Measurements from ENCODE around the gene TNS1.

TNS1 gene

DNA sequence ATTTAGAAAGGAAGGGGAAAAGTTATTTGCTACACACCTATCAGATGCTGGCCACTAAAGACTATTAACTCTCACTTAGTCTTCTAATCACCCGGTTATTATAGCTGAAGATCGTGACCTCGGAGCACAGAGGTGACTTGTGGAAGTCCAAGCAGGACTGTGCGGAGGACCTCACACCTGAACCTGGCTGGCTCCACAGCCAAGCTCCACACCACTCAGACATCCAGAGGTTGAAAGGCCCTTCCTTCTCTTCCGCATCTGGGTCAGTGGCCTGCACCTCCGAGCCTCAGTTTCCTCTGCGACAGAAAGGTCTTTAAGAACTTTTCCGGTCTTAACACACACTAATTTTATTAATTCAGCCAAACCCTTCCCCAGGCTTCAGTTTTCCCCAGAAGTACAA, 57.9 kb downstream of the TNS1 start:
- FAIRE-seq (no peak), DNase-seq (ENCODE audit: low spot score) (no peak)

DNA sequence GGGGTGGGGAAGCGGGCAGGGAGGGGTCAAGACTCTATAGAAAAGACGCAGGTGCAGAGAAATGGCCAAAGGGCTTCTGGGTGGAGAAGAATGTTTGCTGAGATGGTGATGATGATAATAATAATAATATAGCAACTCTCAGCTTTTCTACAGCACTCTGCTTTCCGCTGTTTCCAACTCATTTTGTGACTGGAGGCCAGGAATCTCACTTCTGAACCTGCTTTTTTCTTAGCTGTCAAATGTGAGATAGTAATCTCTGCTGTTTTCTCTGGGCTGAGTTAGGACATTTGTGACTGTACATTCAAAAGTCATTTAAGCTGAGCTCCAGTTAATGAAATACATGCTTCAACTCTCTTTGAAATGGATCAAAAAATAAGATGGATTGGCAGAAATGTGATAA, 58.4 kb downstream of the TNS1 start:
- DNase-seq (ENCODE audit: low spot score) (no peak), FAIRE-seq (no peak)

GRCh38 chr2:217943446-217944321, 59.1 kb downstream of the TNS1 start:
- FAIRE-seq (peak; percentile 79), DNase-seq (ENCODE audit: low spot score) (peak; percentile 71)

GRCh38 chr2:217942731-217943335, 60.0 kb downstream of the TNS1 start:
- DNase-seq (ENCODE audit: low spot score) (no peak), FAIRE-seq (no peak)

GRCh38 chr2:217941886-217942728, 60.7 kb downstream of the TNS1 start:
- FAIRE-seq, result no peak
- no peak for DNase-seq (ENCODE audit: low spot score)

DNA sequence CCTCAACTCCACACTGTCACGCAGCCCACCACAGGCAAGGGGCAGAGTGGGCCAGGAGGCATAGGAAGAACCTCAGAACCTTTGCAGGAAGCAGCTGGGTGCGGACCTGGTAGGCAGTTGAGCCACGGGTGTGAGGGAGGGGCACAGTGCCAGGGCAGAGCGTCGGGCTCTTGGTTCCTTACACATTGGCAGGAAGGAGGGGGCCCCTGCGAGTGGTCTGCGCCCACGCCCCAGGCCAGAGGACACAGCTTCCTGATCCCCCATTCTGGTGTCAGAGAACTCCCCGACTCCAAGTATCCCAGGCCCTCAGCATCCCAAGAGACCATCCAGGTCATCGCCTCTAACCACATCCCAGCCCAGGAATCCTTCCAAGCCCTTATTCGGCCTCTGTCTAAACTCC, 61.5 kb downstream of the TNS1 start:
- FAIRE-seq (no peak), DNase-seq (ENCODE audit: low spot score) (no peak)

DNA sequence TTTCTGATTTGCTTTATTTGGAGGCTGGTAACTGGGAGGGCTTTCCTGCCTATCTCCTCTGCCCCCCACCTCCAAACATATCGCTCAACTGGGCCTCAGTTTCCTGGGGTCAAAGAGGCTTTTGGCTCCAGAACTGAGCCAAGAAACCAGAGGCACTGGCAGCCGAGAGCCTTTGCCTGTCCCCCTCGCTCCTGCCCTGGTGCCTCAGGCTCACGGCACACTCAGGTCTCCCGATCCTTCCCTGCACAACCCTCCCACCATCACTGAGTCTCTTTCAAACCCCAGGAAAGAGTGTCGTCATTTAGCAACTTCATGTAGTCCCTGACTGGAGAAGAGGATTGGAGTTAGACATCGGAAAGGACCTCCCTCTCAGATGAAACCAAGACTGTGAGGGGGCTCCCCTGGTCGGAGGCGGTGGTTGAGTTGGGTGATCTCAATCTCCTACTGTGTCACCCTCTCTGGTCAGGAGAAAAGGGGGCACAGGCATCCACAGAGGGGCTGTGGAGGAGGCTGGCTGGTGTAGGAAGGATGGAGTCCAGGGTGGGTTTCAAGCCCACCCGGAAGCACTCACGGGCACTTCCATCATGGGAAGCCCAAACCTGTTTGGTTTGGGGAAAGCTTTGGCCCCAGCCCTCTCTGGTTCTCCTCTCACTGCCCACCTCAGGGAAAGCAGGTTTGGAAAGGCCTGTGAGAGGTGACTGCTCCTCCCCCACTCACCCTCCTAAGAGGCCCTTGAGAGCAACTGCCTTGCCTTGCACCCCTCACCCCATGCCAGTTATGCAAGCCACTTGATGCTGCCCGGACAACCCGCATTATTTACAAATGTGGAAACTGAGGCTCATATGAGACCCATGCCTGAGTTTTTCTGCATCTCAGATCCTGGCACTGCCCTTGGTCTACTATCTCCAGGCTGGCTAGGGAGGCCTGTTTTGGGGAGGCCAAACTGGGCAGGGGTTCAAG, 62.3 kb downstream of the TNS1 start:
- DNase-seq (ENCODE audit: low spot score), result no peak

DNA sequence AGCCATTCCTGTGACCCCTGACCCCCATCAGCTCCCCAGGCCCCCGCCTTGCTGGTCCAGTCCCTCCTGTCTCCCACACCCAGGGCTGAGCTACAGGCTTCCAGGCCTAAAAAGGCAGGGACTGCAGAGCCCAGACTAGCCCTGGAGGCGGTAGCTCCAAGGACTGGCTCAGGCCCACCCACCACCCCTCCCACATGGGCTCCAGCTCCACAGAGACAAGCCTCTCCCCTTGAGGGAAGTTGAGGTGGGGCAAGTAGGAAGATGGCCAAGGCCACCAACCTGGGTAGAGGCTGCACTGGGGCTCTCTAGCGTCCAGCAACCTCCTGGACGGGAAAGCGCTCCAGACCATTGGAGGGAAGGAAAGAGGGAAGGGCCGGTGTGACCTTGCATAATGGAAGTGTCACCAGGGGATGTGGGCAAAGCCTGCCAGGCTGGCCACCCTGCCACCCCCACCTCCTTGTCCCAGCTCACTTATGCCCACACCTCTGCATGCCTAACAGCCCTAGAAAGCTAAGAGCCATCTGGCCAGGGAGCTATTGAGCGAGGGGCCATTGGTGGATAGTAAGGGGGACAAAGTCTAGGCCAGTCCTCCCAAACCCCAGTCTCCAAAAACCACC, 63.1 kb downstream of the TNS1 start:
- FAIRE-seq (no peak), DNase-seq (ENCODE audit: low spot score) (no peak)

More for the DNA sequence above, 62.3 kb downstream of the TNS1 start:
- FAIRE-seq, result no peak

DNA sequence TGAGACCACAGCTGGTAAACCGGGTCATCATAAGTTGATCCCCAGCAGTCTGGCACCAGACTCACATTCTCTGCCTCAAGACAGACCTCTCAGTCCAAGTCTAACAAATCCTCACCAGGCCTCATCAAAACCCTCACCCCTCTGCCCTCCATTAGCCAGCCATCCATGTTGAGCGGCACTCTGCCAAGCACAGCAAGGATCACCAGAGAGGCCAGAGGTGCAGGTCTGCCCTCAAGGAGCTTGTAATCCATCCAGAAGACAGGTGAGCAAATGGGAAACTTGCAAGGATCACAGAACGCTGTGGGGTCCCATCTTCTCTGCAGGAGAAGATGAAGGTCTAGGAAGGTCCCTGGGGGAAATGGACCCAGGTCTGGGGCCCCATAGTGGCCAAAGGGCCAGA, 63.6 kb downstream of the TNS1 start:
- FAIRE-seq (no peak), DNase-seq (ENCODE audit: low spot score) (no peak)

- DNase-seq (ENCODE audit: low spot score), result no peak
- no peak for FAIRE-seq
Observed at GRCh38 chr2:217938036-217938435, 64.8 kb downstream of the TNS1 start.

GRCh38 chr2:217937446-217937845, 65.3 kb downstream of the TNS1 start:
- DNase-seq (ENCODE audit: low spot score) (no peak), FAIRE-seq (no peak)

DNA sequence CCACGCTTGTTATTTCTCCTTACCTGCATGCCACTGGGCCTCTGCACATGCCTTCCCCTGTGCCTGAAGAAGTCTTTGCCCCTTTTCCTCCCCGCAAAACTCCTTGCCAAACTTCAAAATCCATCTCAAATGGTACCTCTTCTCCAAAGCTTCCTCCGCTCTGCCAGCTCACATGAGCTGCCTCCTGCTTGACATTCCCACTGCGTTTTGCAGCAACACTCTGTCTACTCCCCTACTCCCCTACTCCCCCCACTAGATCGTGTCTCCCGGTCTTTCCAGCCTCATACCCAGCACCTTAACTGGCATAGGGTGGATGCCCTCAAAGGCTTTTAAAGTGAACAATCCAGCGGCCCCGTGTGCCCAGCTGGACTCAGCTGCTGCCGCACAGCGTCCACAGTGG, 65.8 kb downstream of the TNS1 start:
- no peak for FAIRE-seq

GRCh38 chr2:217935901-217936684, 66.7 kb downstream of the TNS1 start:
- no peak for FAIRE-seq
- DNase-seq (ENCODE audit: low spot score), result no peak

More for the DNA sequence above, 65.8 kb downstream of the TNS1 start:
- no peak for DNase-seq (ENCODE audit: low spot score)

GRCh38 chr2:217935235-217935879, 67.4 kb downstream of the TNS1 start:
- DNase-seq (ENCODE audit: low spot score), result no peak
- no peak for FAIRE-seq

DNA sequence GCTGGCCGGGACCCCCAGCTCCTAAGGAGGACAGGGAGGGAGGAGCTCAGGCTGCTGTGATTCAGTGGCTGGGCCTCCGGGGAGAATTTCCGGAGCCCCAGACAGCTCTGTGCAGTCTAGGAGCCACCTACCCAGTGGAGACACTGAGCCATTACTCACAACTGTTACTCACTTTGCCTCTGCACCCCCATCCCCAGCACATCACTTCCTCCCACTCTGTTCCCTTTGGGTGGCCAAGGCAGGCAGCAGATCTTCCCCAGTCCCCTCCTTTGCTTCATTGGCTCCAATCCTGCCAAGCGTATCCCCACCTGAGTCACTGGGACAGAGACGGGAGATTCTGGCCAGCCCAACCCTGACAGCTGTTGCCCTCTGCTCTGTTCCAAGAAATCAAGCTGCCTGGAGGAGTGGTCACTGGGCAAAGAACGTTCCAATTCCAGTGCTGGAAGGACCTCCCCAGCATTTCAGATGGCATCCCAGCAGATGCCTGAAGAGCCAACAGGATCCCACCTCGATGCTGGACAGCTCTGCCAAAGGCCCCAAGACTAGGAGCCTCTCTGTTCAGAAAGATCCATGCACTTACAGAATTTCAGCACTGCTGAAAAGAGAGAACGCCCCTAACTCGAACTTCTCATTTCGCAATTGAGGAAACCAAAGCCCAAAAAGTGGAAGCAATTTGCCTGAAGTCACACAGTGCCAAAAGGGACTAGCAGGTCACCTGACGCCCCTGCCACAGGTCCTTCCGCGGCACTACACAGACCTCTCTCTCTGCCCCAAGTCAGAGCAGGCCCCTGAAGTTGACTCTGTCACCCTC, 68.3 kb downstream of the TNS1 start:
- DNase-seq (ENCODE audit: low spot score) (peak; percentile 78), FAIRE-seq (no peak)

GRCh38 chr2:217933617-217933993, 69.2 kb downstream of the TNS1 start:
- no peak for DNase-seq (ENCODE audit: low spot score)

DNA sequence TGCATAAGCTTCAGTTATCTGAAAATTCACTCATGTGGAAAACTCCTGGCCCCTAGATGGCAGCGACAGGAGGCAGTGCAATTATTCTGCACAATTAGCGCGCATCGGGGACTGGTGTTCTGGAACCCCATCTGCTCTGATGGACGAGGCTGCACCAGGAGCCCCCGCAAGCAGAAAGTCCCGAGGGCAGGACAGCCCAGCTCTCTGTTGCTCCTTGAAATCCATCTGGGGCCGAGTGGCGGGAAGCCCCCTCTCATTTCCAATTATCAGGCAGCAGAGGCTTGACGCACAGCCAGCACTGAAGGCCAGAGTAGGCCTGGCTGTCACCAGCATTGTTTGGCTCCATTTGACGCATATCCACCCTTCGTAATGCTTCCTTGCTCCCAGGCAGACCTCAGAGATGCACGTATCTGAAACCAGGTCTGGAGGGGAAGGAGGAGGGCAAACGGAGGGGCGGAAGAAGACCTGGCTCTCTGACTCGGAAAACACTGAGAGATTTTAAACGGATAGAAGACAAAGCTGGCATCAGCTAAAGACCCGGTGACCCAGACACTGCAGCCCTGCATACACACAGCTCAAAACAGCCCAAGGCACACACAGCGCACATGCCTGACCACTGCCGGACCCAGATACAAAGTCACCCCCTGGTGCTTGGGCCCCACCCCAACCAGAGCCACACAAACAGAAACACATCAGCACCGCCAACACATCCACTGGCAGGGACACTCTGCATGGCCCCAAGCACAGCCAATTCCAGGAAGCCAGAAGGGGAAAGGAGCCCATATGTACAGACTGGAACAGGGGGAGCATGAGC, 69.8 kb downstream of the TNS1 start:
- DNase-seq (ENCODE audit: low spot score) (no peak), FAIRE-seq (no peak)

More at GRCh38 chr2:217933617-217933993, 69.2 kb downstream of the TNS1 start:
- FAIRE-seq, result no peak

All from urothelium cell line (cell line).